Measurements from ENCODE around the gene RSL24D1.
"Not testable (repeated sequence)": the region's sequence is repeated elsewhere in the genome, so short reads cannot be mapped to it uniquely, and the experiment has no call there.

RSL24D1 gene

DNA sequence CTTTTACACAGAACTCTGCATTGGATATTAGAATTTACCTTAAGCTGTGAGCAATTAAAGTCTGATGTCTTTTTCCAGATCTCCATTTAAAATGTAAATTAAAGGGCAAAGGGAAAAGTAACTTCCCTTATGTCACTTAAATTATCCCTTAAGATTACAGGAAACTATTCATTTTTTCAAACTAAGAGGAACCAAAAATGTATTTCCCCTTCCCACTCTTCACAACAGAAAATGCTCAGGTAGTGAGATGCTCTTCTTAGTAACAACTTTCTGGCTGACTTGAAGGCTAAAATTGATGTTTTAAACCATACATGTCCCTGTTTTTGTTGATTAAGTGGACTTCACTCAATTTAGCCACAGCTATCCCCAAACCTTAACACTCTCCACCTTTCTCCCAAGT, 17.6 kb downstream of the RSL24D1 start:
- TF ChIP-seq CTCF (conservative IDR thresholded peaks at IDR 0.05): no peak
- no peak overlapping the region for H3K27ac ChIP-seq

DNA sequence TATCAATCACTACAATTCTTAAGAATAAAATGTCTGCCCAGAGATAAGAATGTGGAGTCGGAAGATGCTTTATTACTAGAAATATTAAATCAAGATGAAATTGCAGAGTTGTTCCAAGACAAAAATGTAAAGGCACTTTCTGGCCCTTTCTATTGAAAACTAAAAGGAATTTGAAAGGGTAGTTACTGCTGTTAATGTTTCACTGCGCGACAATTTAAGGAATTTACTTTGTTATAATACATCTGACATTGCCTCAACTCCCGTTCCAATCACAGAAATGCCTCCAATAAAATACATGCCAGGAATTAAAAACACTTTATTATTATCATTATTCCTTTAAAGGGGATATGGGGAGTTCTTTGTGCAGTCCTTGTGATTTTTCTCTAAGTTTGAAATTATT, 26.4 kb downstream of the RSL24D1 start:
- no peak overlapping the region for H3K27ac ChIP-seq
- TF ChIP-seq CTCF (conservative IDR thresholded peaks at IDR 0.05): no peak

- no peak overlapping the region for H3K27ac ChIP-seq
- TF ChIP-seq CTCF (conservative IDR thresholded peaks at IDR 0.05): peak; percentile 90
These were observed 28.3 kb downstream of the RSL24D1 start for GRCh38 chr15:55168350-55168974.

- no peak for TF ChIP-seq CTCF (conservative IDR thresholded peaks at IDR 0.05)
- no peak overlapping the region for H3K27ac ChIP-seq
These were observed 32.5 kb downstream of the RSL24D1 start for GRCh38 chr15:55164284-55164683.

DNA sequence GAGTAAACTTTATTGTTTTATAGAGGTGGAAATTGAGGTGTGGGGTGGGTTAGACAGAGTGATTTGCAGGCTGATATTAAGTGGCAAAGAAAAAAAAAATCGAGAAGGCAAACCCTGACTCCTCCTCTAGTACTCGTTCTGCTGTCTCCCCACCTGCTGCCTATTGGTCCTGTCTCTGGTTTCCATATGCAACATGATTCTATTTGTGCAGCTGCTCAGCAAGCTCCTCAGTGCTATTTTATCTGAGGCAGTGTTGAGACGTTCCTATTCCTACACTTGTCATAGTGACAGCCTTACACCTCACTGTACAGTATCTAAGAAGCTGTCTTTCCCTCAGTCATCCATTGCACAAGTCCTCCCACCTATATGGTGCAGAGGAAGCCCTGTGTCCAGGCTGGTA, 45.1 kb downstream of the RSL24D1 start:
- no peak overlapping the region for H3K27ac ChIP-seq
- no peak for TF ChIP-seq CTCF (conservative IDR thresholded peaks at IDR 0.05)

GRCh38 chr15:55143132-55143531, 53.6 kb downstream of the RSL24D1 start:
- not testable (repeated sequence) for H3K27ac ChIP-seq

GRCh38 chr15:55133972-55134371, 62.8 kb downstream of the RSL24D1 start:
- H3K27ac ChIP-seq: no peak overlapping the region
- no peak for TF ChIP-seq CTCF (conservative IDR thresholded peaks at IDR 0.05)

DNA sequence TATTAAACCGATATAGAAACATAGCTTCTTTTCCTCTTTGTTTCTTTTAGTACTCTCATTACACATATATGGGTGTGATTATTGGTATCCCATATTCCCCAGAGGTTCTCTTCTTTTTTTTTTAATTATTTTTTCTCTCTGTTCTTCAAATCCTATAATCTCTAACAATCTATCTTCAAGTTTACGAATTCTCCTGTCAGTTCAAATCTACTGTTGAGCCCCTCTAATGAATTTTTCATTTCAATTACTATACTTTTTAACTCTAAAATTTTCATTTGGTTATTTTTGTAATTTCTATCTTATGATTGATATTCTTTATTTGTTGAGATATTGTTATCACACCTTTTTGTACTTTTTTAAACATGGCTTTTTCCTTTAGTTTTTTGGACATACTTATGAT, 64.1 kb downstream of the RSL24D1 start:
- H3K27ac ChIP-seq: no peak overlapping the region
- no peak for TF ChIP-seq CTCF (conservative IDR thresholded peaks at IDR 0.05)
